HG03442 (cell line): ENCODE measurements around the gene C17orf58.
"Not testable (repeated sequence)": the region's sequence is repeated elsewhere in the genome, so short reads cannot be mapped to it uniquely, and the experiment has no call there.

Experiments used
- ATAC-seq: cut with Tn5 transposase; IDR thresholded peaks from one replicate; pipeline ENCODE4 v1.9.1; 2021; ENCODE audit warnings: mild to moderate bottlenecking, moderate library complexity; ENCODE audit not compliant: unreplicated experiment

The C17orf58 gene

DNA sequence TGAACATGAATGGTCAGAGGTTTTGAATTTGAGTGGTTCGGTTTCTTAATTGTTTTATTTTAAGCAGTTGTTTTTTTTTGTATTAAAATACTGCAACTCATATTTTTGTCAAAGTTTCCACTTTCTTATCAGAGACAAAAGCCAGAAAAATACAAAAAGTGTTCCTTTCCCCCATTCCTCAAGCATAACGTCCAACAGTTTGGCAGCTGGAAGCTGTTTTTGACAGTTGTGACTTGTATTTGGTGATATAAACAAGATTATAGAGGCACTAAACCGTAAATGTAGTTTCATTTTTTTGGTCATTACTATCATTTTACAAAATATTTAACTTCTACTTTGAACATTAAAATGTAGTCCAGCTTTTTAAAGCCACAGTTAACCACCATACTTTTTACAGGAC lies 36.0 kb downstream of the C17orf58 start:
- ATAC-seq, result not testable (repeated sequence)

DNA sequence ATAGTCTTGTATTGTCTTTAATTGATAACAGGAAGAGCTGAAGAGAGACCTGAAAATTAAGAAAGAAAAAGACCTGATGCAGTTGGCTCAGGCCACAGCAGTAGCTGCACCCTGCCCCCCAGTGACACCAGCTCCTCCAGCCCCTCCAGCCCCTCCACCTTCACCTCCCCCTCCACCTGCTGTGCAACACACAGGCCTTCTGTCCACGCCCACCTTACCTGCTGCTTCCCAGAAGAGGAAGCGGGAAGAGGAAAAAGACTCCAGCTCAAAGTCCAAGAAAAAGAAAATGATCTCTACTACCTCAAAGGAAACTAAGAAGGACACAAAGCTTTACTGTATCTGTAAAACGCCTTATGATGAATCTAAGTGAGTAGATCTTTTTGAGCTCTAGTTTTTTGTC lies 36.8 kb downstream of the C17orf58 start:
- ATAC-seq, result no peak

- no peak for ATAC-seq
Measured at GRCh38 chr17:67950945-67951344, 45.3 kb downstream of the C17orf58 start.

DNA sequence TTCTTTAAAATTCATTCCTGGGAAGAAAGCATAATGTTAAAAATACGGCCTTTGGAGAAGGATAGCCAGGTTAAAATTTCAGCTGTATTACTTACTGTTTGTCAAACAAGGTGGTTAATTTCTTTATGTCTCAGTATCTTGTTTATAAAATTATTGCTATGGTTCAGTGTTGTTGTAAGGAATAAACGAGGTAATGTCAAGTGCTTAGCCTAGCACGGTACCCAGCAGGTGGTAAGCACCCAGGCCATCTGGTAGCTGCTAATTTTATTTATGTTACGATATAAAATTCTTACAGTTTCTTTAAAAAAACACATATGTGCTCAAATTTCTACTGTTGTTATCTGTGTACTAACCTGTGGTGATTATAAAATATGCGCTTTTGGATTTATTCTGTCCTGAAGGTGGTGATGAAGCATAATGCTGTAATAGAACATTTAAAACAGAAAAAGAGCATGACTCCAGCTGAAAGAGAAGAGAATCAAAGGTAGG lies 48.9 kb downstream of the C17orf58 start:
- ATAC-seq, result no peak

GRCh38 chr17:67946513-67946912 lies 49.8 kb downstream of the C17orf58 start:
- ATAC-seq, result no peak

DNA sequence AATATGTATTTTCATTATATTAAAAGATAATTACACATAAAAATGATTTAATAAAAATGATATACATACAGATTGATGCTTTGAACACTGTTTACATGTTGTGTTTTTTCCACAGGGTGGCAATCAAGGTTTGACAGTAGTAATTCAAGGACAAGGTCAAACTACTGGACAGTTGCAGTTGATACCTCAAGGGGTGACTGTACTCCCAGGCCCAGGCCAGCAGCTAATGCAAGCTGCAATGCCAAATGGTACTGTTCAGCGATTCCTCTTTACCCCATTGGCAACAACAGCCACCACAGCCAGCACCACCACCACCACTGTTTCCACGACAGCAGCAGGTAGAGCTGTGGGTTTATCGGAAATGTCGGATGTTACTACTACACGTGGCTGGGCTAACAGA lies 52.2 kb downstream of the C17orf58 start:
- no peak for ATAC-seq

- no peak for ATAC-seq
Measured at GRCh38 chr17:67942810-67943209, 53.5 kb downstream of the C17orf58 start.
